SIG-M5 (cell line): ENCODE results near the gene GSG1.
"Not testable (repeated sequence)": the region's sequence is repeated elsewhere in the genome, so short reads cannot be mapped to it uniquely, and the experiment has no call there.

Experiments
- DNase-seq: peaks from one replicate; lab custom pipeline; 2025; lab: John Stamatoyannopoulos, UW

The GSG1 gene

GRCh38 chr12:13091832-13092231 lies 11.6 kb downstream of the GSG1 start:
- DNase-seq = no peak

GRCh38 chr12:13090054-13090453 lies 13.4 kb downstream of the GSG1 start:
- no peak for DNase-seq

- no peak for DNase-seq
These were observed 15.0 kb downstream of the GSG1 start for GRCh38 chr12:13088496-13088895.

DNA sequence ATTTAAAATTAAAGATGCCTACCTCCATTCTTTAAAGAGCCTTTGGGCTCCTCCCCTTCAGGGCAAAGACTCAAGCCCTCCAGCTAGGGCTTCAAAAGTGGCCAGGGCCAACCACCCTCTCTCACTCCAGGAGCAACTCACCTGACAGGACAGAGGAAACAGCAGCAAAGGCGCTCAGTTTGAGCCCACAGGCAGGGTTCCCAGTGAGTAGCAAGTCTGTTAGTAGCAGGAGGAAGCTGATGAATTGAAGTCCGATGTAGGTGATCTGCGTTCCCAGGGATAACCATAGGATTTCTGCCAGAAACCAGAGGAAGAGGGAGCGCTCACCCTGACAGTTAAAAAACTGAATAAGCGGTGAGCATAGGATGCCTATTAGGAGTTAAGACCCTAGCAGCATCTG lies 15.7 kb downstream of the GSG1 start:
- no peak for DNase-seq

DNA sequence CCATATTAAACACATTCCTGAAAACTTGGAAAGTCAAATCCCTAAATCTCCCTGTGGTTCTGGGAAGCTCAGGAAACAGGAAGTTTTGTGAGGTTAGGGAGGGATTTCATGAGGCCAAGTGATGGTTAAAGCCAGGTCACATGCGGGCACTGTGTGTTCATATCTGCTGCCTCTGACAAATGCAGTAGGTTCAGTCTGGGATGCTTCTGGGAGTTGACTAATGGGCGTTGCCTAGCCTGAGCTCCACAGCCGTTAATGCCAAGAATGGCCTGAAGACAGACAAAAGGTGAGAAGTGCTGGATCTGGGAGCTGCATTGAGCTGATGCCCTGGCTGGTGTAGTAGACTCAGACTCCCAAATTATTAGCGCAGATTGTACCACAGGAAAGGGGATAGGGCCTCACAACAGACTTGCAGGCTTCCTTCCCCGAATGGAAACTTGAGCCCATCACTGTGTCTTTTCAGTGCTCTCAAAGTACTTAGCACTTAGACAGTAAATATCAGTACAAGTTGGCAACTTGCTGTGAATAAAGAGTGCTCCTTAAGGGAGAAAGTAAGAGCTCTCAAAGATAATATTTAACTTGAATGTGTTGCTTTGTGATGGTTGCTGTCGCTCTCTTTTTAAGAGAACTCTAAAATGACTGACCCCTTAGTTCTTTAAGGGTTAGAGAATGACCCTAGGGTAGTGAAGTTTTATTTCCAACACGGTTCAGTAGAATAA lies 17.3 kb downstream of the GSG1 start:
- no peak for DNase-seq

DNA sequence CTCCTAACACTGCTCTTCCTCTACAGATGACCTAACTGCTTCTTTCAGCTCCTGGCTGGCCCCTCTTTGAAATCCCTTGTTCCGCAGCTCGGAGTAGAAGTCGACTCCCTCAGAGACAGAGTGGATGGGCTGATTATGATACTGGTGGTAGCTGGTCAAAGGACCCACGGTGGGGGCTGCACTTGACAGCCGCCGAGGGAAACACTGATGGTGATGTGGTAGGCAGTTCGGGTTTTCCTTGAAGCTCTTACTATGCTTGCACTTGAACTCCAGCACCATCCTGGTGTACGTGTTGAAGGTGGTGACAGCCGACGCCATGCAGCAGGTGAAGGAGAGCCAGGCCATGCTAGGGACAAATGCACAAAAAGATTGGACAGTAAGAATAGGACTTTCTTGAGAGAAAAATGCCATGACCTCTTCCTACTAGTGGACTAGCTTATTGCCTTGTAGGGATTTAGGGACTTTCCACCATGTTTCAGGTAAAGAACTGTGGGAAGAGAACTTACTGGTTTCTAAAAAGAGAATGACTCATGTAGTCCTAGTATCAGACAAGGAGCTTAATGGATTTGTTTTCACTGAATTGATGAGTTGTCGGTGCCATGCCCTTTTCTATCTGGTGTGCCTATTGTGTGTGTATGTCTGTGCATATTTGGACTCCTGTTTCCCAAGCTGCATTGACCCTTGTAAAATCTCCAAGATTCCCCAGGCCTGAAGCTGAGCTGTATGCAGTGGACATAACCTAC lies 18.4 kb downstream of the GSG1 start:
- DNase-seq = no peak

DNA sequence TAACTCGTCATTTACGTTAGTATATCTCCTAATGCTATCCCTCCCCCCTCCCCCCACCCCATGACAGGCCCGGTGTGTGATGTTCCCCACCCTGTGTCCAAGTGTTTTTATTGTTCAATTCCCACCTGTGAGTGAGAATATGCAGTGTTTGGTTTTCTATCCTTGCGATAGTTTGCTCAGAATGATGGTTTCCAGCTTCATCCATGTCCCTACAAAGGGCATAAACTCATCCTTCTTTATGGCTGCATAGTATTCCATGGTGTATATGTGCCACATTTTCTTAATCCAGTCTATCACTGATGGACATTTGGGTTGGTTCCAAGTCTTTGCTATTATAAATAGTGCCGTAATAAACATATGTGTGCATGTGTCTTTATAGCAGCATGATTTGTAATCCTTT lies 19.8 kb downstream of the GSG1 start:
- not testable (repeated sequence) for DNase-seq

- DNase-seq = no peak
These were observed 20.6 kb downstream of the GSG1 start for GRCh38 chr12:13082861-13083260.

- DNase-seq = no peak
These were observed 23.2 kb downstream of the GSG1 start for GRCh38 chr12:13080266-13080665.

DNA sequence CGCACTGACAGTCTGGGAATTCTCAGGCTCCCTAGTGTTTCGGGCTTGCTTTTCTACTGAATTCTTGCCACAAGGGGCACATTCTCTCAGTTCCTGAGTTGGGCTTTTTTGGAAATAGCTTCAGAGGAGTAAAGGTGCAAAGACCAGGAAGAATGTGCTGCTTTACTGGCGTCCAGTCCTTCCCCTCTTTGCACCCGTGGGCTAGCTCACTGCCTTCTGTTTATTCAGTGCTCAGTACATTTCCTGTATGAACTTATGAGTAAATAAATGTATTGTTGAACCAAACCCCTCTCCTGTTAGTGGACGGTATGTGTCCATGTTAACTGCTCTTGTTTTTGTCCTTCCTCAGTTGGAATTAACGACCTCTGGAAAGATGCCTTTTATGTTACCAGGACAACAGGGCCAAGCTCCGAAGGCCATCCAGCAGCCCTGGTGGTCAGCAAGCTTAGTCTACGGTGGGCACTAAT lies 24.0 kb downstream of the GSG1 start:
- DNase-seq = no peak

DNA sequence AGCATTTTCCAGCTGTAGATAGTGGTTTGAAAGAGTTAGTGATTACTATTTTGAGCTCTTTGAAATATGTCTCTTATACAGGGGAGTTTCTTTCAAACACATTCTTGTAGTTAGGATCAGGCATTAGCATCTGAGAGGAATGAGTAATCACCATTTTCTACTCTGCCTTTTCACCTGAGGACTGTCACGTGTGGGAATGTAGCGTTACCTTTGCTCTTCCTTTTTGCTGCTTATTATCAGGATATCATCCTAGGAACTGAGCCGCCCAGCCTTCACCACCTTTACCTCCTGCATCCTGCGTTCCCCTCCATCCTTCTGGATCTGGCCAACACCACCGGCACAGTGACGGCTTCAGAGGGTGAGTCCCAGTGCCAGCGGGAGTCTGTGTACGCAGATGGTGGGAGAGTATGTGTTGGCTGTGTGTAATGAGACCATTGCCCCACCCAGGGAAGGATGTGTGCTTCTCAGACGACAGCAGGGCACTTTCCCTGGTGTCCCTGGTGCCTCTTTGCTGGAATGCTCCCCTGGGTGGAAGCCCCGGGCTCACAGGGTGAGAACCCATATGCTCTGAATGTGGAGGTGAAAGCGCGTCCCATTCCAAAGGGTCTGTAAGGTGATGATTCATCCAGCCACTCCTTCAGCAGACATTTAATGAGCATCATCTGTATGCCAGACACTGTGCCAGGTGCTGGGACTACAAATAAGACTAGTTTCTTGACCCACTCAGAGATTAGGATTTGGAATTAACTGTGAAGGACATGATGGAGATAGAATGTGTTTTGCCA lies 27.5 kb downstream of the GSG1 start:
- no peak for DNase-seq

- DNase-seq = no peak
These were observed 28.4 kb downstream of the GSG1 start for GRCh38 chr12:13075118-13075480.

DNA sequence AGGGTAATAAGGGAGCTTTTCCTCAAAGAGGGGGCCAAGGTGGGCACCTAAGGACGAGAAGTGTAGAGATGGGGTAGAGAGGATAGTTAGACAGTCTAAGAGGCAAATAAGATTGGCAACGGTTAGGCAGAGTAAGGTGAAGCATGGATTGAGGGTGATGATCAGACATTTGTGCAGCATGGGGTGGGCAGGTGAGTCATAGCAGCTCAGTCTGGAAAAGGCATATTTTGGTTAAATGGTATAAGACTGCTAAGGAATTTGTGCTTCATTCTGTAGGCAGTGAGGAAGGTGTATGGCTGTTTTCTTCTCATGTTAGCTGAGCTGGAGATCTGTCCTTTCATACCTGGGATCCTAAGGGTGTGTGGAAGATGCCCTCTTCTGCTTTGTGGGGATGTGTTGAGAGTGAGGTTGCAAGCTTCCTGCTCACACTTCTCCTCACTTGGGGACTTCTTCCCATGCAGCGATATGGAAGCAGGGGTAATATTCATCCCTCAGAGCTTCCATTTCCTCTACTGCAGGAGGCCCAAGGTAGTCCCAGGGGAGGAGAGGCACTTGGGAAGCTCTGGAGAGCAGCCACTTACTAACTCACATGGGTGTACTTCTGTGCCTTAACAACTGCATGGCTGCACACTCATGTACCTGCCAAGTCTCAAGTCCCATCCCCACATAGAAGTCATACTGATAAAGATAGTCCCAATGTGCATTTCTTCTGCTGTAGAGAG lies 28.9 kb downstream of the GSG1 start:
- DNase-seq = no peak

- no peak for DNase-seq
These were observed 30.3 kb downstream of the GSG1 start for GRCh38 chr12:13073173-13073572.

DNA sequence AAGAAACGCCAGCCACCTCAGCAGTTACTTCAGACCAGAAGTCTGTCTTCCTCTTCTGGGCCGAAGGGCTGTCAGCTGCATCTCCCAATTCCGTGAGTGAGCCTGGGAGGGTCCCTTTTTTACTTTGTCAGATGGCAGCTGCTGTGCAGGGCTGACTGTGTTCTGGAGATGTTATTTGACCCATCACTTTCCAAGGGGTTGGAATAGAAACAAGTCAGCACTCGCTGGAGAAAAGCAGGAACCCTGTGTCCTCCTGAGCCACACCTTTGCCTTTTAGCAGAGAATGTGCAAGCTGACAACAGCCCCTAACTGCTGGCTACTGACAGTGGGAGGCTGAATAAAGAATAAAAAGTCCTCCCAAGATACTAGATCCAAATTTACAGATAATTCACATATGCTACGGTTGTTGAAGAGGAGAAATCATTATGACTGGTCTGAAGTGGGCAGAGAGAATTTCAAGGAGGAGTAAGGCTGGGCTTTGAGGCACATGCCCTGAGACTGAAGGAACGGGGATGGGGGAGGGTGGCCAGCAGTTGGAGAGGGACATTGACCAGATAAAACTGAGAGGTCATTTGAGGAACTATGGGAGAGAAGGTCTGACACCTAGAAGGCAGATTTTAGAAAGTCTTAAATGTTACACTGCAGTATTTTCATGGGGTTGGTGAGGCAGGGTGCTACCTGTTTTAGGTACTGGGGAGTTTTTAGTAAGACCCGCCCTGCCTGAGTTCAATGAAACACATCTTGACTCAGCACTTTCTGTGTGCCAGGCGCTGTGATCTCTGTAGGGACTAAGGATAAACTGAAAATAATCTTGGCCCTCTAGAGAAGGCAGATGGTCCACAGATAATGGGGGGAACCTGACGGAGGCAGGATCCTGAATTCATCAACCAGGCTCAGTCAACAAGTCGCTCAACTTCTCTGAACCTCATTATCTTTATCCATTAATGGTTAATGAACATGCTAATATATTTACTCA lies 31.9 kb downstream of the GSG1 start:
- DNase-seq = no peak

DNA sequence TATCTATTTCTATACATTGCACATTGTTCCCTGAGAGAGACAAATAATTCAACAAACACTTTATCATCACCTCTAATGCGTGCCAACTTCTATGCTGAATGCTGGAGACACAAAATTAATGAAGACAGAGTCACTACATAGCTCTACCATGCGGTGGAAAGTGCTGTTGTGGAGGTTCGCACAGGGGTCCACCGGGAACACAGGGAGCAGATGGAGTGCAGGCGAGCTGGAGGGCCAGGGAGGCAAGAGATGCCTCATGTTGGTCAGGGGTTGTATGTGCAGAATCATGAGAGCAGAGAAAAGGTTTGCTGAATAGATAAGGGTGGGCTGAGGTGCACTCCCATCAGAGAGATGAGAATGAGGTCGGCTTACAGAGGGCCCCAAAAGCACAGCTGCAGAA lies 34.1 kb downstream of the GSG1 start:
- DNase-seq = no peak

DNA sequence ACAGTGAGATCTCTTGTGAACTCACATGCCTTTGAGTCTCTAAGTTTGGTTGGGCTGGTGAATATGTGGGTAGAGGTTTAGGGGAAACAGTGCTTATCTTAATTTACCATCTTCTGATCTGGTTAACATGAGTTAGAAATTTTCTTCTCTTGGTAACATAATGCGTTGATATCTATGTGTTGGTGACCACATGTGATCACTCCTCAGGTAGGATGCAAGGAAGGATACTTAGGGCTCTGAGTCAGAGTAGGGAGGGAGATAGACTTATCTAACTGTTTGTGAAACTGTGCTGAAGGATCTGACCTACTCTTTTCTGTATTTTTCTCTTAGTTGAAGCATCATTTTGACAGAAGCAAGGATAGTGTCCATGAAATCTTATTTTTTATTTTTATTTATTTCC lies 36.1 kb downstream of the GSG1 start:
- DNase-seq = no peak

DNA sequence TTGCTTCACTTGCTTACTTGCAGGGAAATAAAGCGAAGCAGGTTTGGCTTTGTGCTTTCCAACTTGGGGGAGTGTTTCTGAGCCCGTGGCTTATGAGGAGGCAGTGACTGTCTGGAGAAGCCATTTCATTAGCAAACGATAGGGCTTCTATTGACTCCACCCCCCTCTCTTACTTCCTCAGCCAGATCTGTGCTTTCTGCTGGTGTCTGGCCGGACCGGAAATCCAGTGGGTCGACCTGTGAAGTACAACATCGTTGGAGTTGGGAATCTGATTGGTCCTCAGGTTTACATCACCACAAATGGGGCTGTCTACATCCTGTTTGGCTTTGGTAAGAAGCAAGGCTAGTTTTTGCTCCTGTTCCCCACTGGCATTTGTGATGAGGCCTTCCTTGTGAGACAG lies 37.0 kb downstream of the GSG1 start:
- DNase-seq = no peak

DNA sequence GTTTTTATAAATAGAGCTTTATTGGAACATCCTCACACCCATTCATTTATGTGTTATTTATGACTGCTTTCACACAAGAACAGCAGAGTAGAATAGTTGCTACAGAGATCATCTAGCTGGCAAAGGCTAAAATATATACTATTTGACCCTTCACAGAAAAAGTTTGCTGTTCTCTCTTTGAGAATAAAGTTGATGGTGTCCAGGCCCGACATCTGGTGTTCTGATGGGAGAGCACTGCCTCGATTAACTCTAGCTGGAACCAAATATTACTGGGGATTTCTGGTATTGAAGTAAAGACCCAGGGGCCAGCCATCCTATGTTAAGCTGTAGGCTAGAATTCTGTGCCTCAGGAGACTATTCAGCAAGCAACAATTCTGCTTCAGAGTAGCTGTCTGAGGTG lies 37.5 kb downstream of the GSG1 start:
- DNase-seq = no peak

GRCh38 chr12:13062669-13063068 lies 40.8 kb downstream of the GSG1 start:
- no peak for DNase-seq

DNA sequence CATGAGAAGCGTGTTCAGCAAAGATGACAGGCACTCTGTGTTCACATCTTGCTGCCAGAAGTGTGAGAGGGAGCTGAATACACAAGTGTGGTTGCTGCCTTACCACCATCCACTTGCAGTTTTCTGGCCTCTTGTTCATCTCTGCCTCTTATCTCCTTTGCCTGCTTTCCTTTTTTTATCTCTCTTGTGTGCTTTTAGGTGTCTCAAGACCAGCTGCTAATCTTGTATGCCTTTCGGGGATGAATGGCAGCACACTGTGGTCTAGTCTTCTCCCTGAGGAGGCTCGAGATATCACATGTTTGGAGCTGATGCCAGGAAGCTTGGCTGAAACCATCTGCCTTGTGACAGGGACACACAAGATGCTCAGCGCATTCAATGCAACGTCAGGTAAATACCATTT lies 42.1 kb downstream of the GSG1 start:
- DNase-seq = no peak
